MCF 10A (cell line): ENCODE data around the gene LHCGR. TPM values are rescaled to one million over a fixed set of nuclear protein-coding genes. Genes with fewer than 3 reads are reported as not detected.

Source experiments
- BruUV-seq: library from RNA; stranded (reverse); fragments of 400-500 nt; replicated peaks from 2 replicates; lab custom pipeline; 2021; lab: Mats Ljungman, UMichigan
- CTCF ChIA-PET: fragments of 300-600 bp; sonication (Branson Sonifier 250); formaldehyde crosslinking; extraction: SDS; loops from one replicate; lab custom pipeline; 2021; ENCODE audit warnings: antibody characterized with exemption, inconsistent platforms; lab: Yijun Ruan, JAX
- POLR2A ChIA-PET: fragments of 300-600, 350-650 bp; sonication (Branson Sonifier 250); formaldehyde crosslinking; extraction: SDS; loops from one replicate; lab custom pipeline; 2020; ENCODE audit warnings: antibody characterized with exemption, inconsistent platforms; lab: Yijun Ruan, JAX
- DNase-seq: peaks from one replicate; pipeline ENCODE4 v3.0.0-alpha.2; 2018; ENCODE audit not compliant: unreplicated experiment
- H3K27ac Mint-ChIP-seq: one replicate; pipeline ENCODE4 v1.8.0; 2022; ENCODE audit warnings: mild to moderate bottlenecking, low read depth, mixed read lengths; ENCODE audit not compliant: unreplicated experiment
- H3K27me3 Mint-ChIP-seq: one replicate; pipeline ENCODE4 v1.8.0; 2022; ENCODE audit warnings: mixed read lengths; ENCODE audit not compliant: insufficient read depth, unreplicated experiment
- H3K36me3 Mint-ChIP-seq: one replicate; pipeline ENCODE4 v1.8.0; 2022; ENCODE audit warnings: mild to moderate bottlenecking, moderate library complexity, mixed read lengths; ENCODE audit not compliant: insufficient read depth, unreplicated experiment
- H3K4me1 Mint-ChIP-seq: one replicate; pipeline ENCODE4 v1.8.0; 2022; ENCODE audit warnings: mixed read lengths; ENCODE audit not compliant: insufficient read depth, unreplicated experiment
- H3K4me3 Mint-ChIP-seq: one replicate; pipeline ENCODE4 v1.8.0; 2022; ENCODE audit warnings: mild to moderate bottlenecking, moderate library complexity, mixed read lengths; ENCODE audit not compliant: unreplicated experiment
- H3K9me3 Mint-ChIP-seq: one replicate; pipeline ENCODE4 v1.8.0; 2022; ENCODE audit warnings: mixed read lengths; ENCODE audit not compliant: unreplicated experiment
- intact Hi-C: fragments of 100-400 bp; cut with micrococcal nuclease; formaldehyde crosslinking; loops from 2 replicates; pipeline ENCODE4 v1.14.1; 2022
- total RNA-seq: library from RNA; stranded (reverse); gene quantifications from 2 replicates; pipeline ENCODE4 v1.2.3, GENCODE V29; 2022
- TF ChIP-seq, protein P1 (sequence below): fragments of 200-600 bp; IDR thresholded peaks from one replicate; pipeline ENCODE4 v1.8.0; 2022; ENCODE audit warnings: antibody characterized with exemption, mild to moderate bottlenecking; ENCODE audit not compliant: unreplicated experiment

The LHCGR gene
- total RNA-seq, 1 experiment from 2014 or later, result not detected

DNA sequence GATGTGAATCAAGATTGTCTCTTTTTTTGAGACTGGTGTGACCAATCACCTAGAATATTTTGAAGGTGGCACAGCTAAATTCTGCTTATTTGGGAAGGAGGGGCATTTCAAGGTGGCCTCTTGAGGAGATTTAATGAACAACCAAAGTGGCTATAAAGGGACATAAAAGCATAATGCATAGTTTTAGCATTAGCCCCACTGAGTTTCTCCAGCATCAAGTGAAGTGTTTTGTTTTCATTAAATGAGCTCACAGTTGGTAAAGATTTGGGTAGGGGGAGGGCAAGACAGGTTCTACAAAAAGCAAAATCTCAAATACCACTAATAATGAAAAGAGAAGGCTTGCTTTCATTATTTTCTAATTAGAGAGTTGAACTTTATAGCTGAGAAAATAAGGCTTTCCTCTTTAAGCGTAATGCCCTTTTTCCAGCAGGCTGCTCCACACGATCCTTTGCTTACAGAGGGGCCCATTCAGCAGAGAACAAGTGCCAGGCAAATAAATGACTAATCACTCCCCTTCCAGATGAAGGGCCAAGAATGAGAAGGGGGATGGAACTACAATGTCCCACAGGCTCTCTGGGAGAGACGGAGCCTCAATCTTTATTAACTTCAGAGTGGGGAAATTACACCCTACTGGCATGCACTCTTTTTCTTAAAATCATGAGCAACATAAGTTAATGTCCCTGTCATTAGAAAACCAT is 35.9 kb downstream of the LHCGR start:
- Mint-ChIP-seq H3K4me3 (no peak overlapping the region), H3K36me3 (peaks cover 6% of the 10 kb centered on the region), H3K4me1 (peaks cover 45% of the 10 kb centered on the region), H3K27ac (no peak overlapping the region), H3K9me3 (no peaks in the 10 kb centered on the region), H3K27me3 (no peaks in the 10 kb centered on the region)
- ChIA-PET POLR2A (interaction anchor here (0.7 kb wide), 1 partner anchor 9 kb away, joined by 3 read pairs; no protein-coding TSS in a partner anchor), CTCF (interaction anchor here (0.6 to 1.0 kb wide), 3 partner anchors 9 to 142 kb away, joined by 3 read pairs; no protein-coding TSS in a partner anchor)
- TF ChIP-seq, protein P1, sequence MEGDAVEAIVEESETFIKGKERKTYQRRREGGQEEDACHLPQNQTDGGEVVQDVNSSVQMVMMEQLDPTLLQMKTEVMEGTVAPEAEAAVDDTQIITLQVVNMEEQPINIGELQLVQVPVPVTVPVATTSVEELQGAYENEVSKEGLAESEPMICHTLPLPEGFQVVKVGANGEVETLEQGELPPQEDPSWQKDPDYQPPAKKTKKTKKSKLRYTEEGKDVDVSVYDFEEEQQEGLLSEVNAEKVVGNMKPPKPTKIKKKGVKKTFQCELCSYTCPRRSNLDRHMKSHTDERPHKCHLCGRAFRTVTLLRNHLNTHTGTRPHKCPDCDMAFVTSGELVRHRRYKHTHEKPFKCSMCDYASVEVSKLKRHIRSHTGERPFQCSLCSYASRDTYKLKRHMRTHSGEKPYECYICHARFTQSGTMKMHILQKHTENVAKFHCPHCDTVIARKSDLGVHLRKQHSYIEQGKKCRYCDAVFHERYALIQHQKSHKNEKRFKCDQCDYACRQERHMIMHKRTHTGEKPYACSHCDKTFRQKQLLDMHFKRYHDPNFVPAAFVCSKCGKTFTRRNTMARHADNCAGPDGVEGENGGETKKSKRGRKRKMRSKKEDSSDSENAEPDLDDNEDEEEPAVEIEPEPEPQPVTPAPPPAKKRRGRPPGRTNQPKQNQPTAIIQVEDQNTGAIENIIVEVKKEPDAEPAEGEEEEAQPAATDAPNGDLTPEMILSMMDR, result no peak
- no peak for DNase-seq
- intact Hi-C loops, result no loop called here
- no TSS peak for BruUV-seq

DNA sequence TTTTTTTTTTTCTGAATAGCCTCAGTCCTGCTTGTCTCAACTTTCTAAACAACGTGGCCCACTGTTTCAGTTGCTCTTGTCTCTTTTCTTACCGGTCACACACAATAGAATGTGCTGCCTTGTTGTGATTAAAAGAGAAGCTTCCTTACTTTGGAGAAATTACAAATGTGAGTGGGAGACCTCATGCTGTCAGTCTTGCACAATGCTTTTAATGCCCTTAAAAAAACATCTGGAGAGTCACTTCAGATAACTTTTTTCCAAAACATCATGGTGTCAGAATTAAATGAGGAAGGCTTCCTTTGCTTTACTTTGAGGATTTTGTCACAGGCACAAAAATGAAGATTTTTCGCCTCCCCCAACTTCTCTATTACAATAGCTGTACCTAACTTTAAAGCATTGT is 37.7 kb downstream of the LHCGR start:
- no TSS peak for BruUV-seq
- POLR2A ChIA-PET, result interaction anchor here (0.6 to 0.7 kb wide), 2 partner anchors 33 to 482 kb away, joined by 3 read pairs; no protein-coding TSS in a partner anchor
- intact Hi-C loops, result no loop called here
- DNase-seq, result no peak
- H3K36me3 Mint-ChIP-seq, result peaks cover 6% of the 10 kb centered on the region
- TF ChIP-seq, protein P1, result no peak
- peaks cover 46% of the 10 kb centered on the region for H3K4me1 Mint-ChIP-seq
- H3K27ac Mint-ChIP-seq, result no peak overlapping the region
- H3K9me3 Mint-ChIP-seq, result no peaks in the 10 kb centered on the region
- H3K4me3 Mint-ChIP-seq, result no peak overlapping the region
- CTCF ChIA-PET, result interaction anchor here (0.7 kb wide), 1 partner anchor 11 kb away, joined by 3 read pairs; no protein-coding TSS in a partner anchor
- H3K27me3 Mint-ChIP-seq, result no peaks in the 10 kb centered on the region

DNA sequence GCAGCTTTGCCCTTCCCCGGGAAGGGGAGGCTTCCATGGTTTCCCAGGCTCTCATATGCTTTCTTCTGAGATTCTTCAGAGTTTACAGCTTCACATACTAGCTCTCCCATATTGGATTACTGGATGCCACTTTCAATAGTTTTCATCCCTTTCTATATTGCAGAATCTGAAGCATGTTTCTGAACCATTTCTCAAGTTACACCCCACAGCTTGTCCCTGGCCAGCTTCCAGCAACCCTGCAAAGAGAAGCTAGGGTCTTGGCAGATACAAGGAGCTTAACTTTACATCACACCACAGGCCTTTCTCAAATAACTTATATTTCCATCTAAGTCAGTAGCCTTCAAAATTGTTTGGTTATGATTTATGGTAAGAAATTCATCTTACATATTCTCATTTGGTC is 39.6 kb downstream of the LHCGR start:
- H3K27ac Mint-ChIP-seq, result peak overlapping the region; percentile 81
- ChIA-PET POLR2A (interaction anchor here (0.6 to 1.5 kb wide), 4 partner anchors 14 to 137 kb away, joined by 3 to 6 read pairs (median 3); no protein-coding TSS in a partner anchor), CTCF (interaction anchor here (0.6 to 1.4 kb wide), 2 partner anchors 12 to 1775 kb away, joined by 5 to 7 read pairs; no protein-coding TSS in a partner anchor)
- BruUV-seq, result no TSS peak
- H3K4me1 Mint-ChIP-seq, result peaks cover 45% of the 10 kb centered on the region
- TF ChIP-seq, protein P1, result no peak
- peak; percentile 53 for DNase-seq
- intact Hi-C loops, result no loop called here
- no peaks in the 10 kb centered on the region for H3K9me3 Mint-ChIP-seq
- no peak overlapping the region for H3K4me3 Mint-ChIP-seq
- no peaks in the 10 kb centered on the region for H3K27me3 Mint-ChIP-seq
- H3K36me3 Mint-ChIP-seq, result no peaks in the 10 kb centered on the region

DNA sequence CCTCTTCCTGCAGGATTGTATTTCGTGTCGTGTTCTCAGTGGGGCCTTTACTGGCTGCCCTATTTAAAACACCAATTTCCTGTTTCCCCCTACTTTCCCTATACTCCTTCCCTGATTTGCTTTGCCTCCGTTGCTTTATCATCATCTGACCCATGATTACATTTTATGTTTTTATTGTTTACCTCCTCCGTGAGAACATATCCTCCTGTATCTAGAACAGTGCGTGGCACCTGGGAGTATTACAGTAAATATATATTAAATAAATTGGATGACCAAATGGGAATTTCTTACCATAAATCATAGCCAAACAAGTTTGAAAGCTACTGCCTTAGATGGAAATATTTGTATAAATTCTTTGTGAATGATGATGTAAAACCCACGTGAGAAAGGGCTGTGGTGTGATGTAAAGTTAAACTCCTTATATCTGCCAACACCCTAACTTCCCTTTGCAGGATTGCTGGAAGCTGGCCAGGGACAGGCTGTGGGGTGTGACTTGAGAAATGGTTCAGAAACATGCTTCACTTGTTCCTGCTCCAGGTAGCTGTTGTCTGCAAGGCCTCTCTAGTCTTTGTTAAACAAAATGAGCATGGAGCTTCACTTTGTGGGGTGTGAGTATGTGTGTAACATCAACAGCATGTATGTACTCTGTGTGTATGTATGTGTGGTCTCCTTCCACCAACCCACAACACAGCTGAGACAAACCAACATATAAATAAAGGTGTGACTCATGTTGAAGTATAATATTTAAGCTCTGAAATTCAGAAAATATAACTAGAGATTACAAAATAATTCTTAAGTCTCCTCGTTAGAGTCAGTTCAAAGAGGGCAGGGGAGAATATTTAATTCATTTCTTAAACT is 40.3 kb downstream of the LHCGR start:
- peak; percentile 87 for DNase-seq
- no peaks in the 10 kb centered on the region for H3K36me3 Mint-ChIP-seq
- H3K9me3 Mint-ChIP-seq, result no peaks in the 10 kb centered on the region
- intact Hi-C loops, result no loop called here
- peaks cover 45% of the 10 kb centered on the region for H3K4me1 Mint-ChIP-seq
- no peaks in the 10 kb centered on the region for H3K27me3 Mint-ChIP-seq
- POLR2A ChIA-PET, result interaction anchor here (0.6 to 1.5 kb wide), 4 partner anchors 15 to 138 kb away, joined by 3 to 6 read pairs (median 3); no protein-coding TSS in a partner anchor
- CTCF ChIA-PET, result interaction anchor here (0.6 to 1.4 kb wide), 2 partner anchors 13 to 1776 kb away, joined by 5 to 7 read pairs; no protein-coding TSS in a partner anchor
- no peak overlapping the region for H3K4me3 Mint-ChIP-seq
- BruUV-seq, result no TSS peak
- TF ChIP-seq, protein P1, result no peak
- peak overlapping the region; percentile 81 for H3K27ac Mint-ChIP-seq
